GM23248 (cell line): ENCODE results near the gene PRR23C.

Experiments used
- EZH2 ChIP-seq: fragments of 200-600 bp; sonication (generic); IDR thresholded peaks from 2 replicates; pipeline ENCODE4 v1.6.1; 2018; ENCODE audit warnings: antibody characterized with exemption, mild to moderate bottlenecking; ENCODE audit not compliant: insufficient read depth, poor library complexity, severe bottlenecking
- EZH2phosphoT487 ChIP-seq: fragments of 200-600 bp; sonication (generic); IDR thresholded peaks from 2 replicates; pipeline ENCODE4 v1.6.1; 2018; ENCODE audit warnings: antibody characterized with exemption, moderate library complexity, mild to moderate bottlenecking, low read depth; ENCODE audit not compliant: insufficient read depth

GRCh38 chr3:139024968-139025367 lies 19.7 kb downstream of the PRR23C start:
- TF ChIP-seq EZH2 (no peak), EZH2phosphoT487 (no peak)
